ENCODE data around the gene FOXJ3. TPM values are rescaled to one million over a fixed set of nuclear protein-coding genes. Genes with fewer than 3 reads are reported as not detected.

FOXJ3 gene
- total RNA-seq, 4 donors from 2014 or later = 42.9 to 68.5 (median 52.5) TPM

- Histone ChIP-seq H3K9me3 (no peaks in the 10 kb centered on the region), H3K27me3 (no peaks in the 10 kb centered on the region), H3K36me3 (no peaks in the 10 kb centered on the region), H3K4me1 (peaks cover 0 to 4% (median 0%) of the 10 kb centered on the region in 4 donors), H3K4me3 (no peak overlapping the region), H3K27ac (no peak overlapping the region)
- TF ChIP-seq CTCF (IDR thresholded peaks at IDR 0.05) (no peak), POLR2A (IDR thresholded peaks at IDR 0.05) (no peak)
- no peak for DNase-seq
Measured at GRCh38 chr1:42370876-42371549, 36.0 kb upstream of the FOXJ3 start.

GRCh38 chr1:42369471-42369870 lies 34.4 kb upstream of the FOXJ3 start:
- Histone ChIP-seq H3K36me3 (no peaks in the 10 kb centered on the region), H3K4me3 (no peak overlapping the region), H3K27me3 (no peaks in the 10 kb centered on the region), H3K4me1 (peaks cover 0 to 4% (median 0%) of the 10 kb centered on the region in 4 donors), H3K27ac (no peak overlapping the region), H3K9me3 (no peaks in the 10 kb centered on the region)
- TF ChIP-seq CTCF (IDR thresholded peaks at IDR 0.05) (no peak), POLR2A (IDR thresholded peaks at IDR 0.05) (no peak)
- no peak for DNase-seq

GRCh38 chr1:42368096-42368795 lies 33.2 kb upstream of the FOXJ3 start:
- Histone ChIP-seq H3K4me1 (peaks cover 0 to 4% (median 0%) of the 10 kb centered on the region in 4 donors), H3K27ac (no peak overlapping the region), H3K36me3 (no peaks in the 10 kb centered on the region), H3K4me3 (no peak overlapping the region), H3K27me3 (no peaks in the 10 kb centered on the region), H3K9me3 (no peaks in the 10 kb centered on the region)
- TF ChIP-seq POLR2A (IDR thresholded peaks at IDR 0.05) (no peak), CTCF (IDR thresholded peaks at IDR 0.05) (no peak)
- no peak for DNase-seq

- no peak for DNase-seq
- H3K9me3 ChIP-seq = no peaks in the 10 kb centered on the region
- no peaks in the 10 kb centered on the region for H3K36me3 ChIP-seq
- no peak overlapping the region for H3K27ac ChIP-seq
- peaks cover 0 to 4% (median 0%) of the 10 kb centered on the region in 4 donors for H3K4me1 ChIP-seq
- TF ChIP-seq CTCF (IDR thresholded peaks at IDR 0.05) (no peak), POLR2A (IDR thresholded peaks at IDR 0.05) (no peak)
- H3K4me3 ChIP-seq = no peak overlapping the region
- no peaks in the 10 kb centered on the region for H3K27me3 ChIP-seq
Measured at GRCh38 chr1:42365118-42365517, 30.1 kb upstream of the FOXJ3 start.

- TF ChIP-seq POLR2A (IDR thresholded peaks at IDR 0.05) (no peak), CTCF (IDR thresholded peaks at IDR 0.05) (no peak)
- no peak overlapping the region for H3K4me3 ChIP-seq
- H3K4me1 ChIP-seq = peaks cover 0 to 4% (median 0%) of the 10 kb centered on the region in 4 donors
- H3K36me3 ChIP-seq = no peaks in the 10 kb centered on the region
- H3K27ac ChIP-seq = no peak overlapping the region
- H3K9me3 ChIP-seq = no peaks in the 10 kb centered on the region
- no peaks in the 10 kb centered on the region for H3K27me3 ChIP-seq
- no peak for DNase-seq
Measured at GRCh38 chr1:42364542-42364941, 29.5 kb upstream of the FOXJ3 start.
